HCT116 (cell line): Measurements from ENCODE around the gene TRIM39. TPM values are rescaled to one million over a fixed set of nuclear protein-coding genes. Genes with fewer than 3 reads are reported as not detected.

Experiments used
- ATAC-seq: fragments of 200-7000 bp; cut with Tn5 transposase; 2 replicates; pipeline ENCODE4 v1.9.1; 2020; ENCODE audit warnings: mild to moderate bottlenecking, moderate library complexity
- BruUV-seq: library from RNA; stranded (reverse); fragments of 400-500 nt; replicated peaks from 2 replicates; lab custom pipeline; 2021; lab: Mats Ljungman, UMichigan
- CTCF ChIA-PET: fragments of 300-600 bp; sonication (Branson Sonifier 250); formaldehyde crosslinking; loops from one replicate; lab custom pipeline; 2021; ENCODE audit warnings: antibody characterized with exemption; lab: Charles Lee
- POLR2A ChIA-PET: fragments of 300-600, 350-600 bp; sonication (Branson Sonifier 250); formaldehyde crosslinking; loops from one replicate; lab custom pipeline; 2021; ENCODE audit warnings: antibody characterized with exemption; lab: Charles Lee
- RAD21 ChIA-PET, 2 experiments: fragments of 300-600 bp; sonication (Branson Sonifier 250); formaldehyde crosslinking; loops; one replicate each; lab custom pipeline; 2023; ENCODE audit warnings: low total read pairs in 2 of 2; ENCODE audit not compliant: uncharacterized antibody in 2 of 2, unreplicated experiment in 2 of 2, low non-redundant PET in 1 of 2; lab: Charles Lee
- DNase-seq: peaks from one replicate; pipeline ENCODE4 v3.0.0-alpha.2; 2010; ENCODE audit warnings: low read depth, low spot score
- H2AFZ ChIP-seq: fragments of 200-600 bp; shearing (Covaris generic), sonication (generic); 2 replicates; pipeline ENCODE4 v1.6.1; 2017; ENCODE audit warnings: low read depth, mixed run types, mixed read lengths, antibody characterized with exemption, low read length; ENCODE audit not compliant: poor library complexity, severe bottlenecking
- H3K27ac ChIP-seq: 2 replicates; pipeline ENCODE4 v1.5.1; 2012; ENCODE audit warnings: low read depth, low read length
- H3K27me3 ChIP-seq: fragments of 200-600 bp; sonication (generic); 2 replicates; pipeline ENCODE4 v1.6.1; 2016; ENCODE audit warnings: mixed run types, low read length, mixed read lengths; ENCODE audit not compliant: insufficient read depth
- H3K36me3 ChIP-seq, 2 experiments: fragments of 200-500 bp in 1 of 2; fragments of 200-600 bp in 1 of 2; sonication (Bioruptor generic) in 1 of 2; sonication (generic) in 1 of 2; 2 replicates each; pipeline versions ENCODE4 v1.5.1 to v1.6.1; 2014 to 2016; ENCODE audit warnings: low read length in 2 of 2, inconsistent platforms in 1 of 2, mixed read lengths in 1 of 2, mixed run types in 1 of 2; ENCODE audit not compliant: insufficient read depth in 2 of 2, control insufficient read depth in 1 of 2
- H3K4me1 ChIP-seq, 2 experiments: fragments of 200-600 bp in 1 of 2; sonication (generic) in 1 of 2; 2 replicates each; pipeline versions ENCODE4 v1.5.1 to v1.6.1; 2012 to 2017; ENCODE audit warnings: low read length in 2 of 2, inconsistent platforms in 1 of 2, mild to moderate bottlenecking in 1 of 2, mixed read lengths in 1 of 2, mixed run types in 1 of 2, moderate library complexity in 1 of 2; ENCODE audit not compliant: insufficient read depth in 2 of 2, control insufficient read depth in 1 of 2
- H3K4me2 ChIP-seq: fragments of 200-600 bp; sonication (generic); 2 replicates; pipeline ENCODE4 v1.6.1; 2017; ENCODE audit warnings: mixed run types, low read length, mixed read lengths
- H3K4me3 ChIP-seq, 2 experiments: fragments of 200-600 bp in 1 of 2; sonication (generic) in 1 of 2; replicated peaks in 1 of 2; 2 replicates each; pipeline ENCODE4 v1.5.1; 2011 to 2016; ENCODE audit warnings: low read length in 2 of 2, control low read depth in 1 of 2, low read depth in 1 of 2, mild to moderate bottlenecking in 1 of 2, mixed read lengths in 1 of 2, mixed run types in 1 of 2
- H3K79me2 ChIP-seq: fragments of 200-600 bp; sonication (generic); 2 replicates; pipeline ENCODE4 v1.6.1; 2017; ENCODE audit warnings: mild to moderate bottlenecking, mixed run types, low read length, moderate library complexity, mixed read lengths; ENCODE audit not compliant: insufficient read depth
- H3K9ac ChIP-seq: fragments of 200-600 bp; sonication (generic); 2 replicates; pipeline ENCODE4 v1.6.1; 2016; ENCODE audit warnings: low read length, mixed read lengths
- H3K9me2 ChIP-seq: fragments of 200-600 bp; sonication (generic), shearing (Covaris generic); 2 replicates; pipeline ENCODE4 v1.6.1; 2017; ENCODE audit warnings: mixed run types, mild to moderate bottlenecking, moderate library complexity; ENCODE audit not compliant: insufficient read depth
- H3K9me3 ChIP-seq, 2 experiments: fragments of 200-500 bp in 1 of 2; fragments of 200-600 bp in 1 of 2; sonication (Bioruptor generic) in 1 of 2; sonication (generic) in 1 of 2; 2 replicates each; pipeline ENCODE4 v1.6.1; 2014 to 2017; ENCODE audit warnings: low read length in 2 of 2, mixed read lengths in 2 of 2, inconsistent platforms in 1 of 2, low read depth in 1 of 2, mild to moderate bottlenecking in 1 of 2, mixed run types in 1 of 2, moderate library complexity in 1 of 2; ENCODE audit not compliant: control insufficient read depth in 1 of 2, insufficient read depth in 1 of 2
- H4K20me1 ChIP-seq: fragments of 200-600 bp; sonication (generic), shearing (Covaris generic); 2 replicates; pipeline ENCODE4 v1.6.1; 2017; ENCODE audit warnings: mixed run types, mild to moderate bottlenecking, moderate library complexity; ENCODE audit not compliant: insufficient read depth
- ATF3 ChIP-seq: IDR thresholded peaks from 2 replicates; pipeline ENCODE4 v1.6.1; 2012
- CBX3 ChIP-seq: IDR thresholded peaks from 2 replicates; pipeline ENCODE4 v1.6.1; 2012; ENCODE audit warnings: low read depth
- CEBPB ChIP-seq: IDR thresholded peaks from 2 replicates; pipeline ENCODE4 v1.6.1; 2012; ENCODE audit warnings: low read depth
- CTCF ChIP-seq, 3 experiments: fragments of 200-600 bp in 1 of 3; sonication (generic) in 1 of 3; IDR thresholded peaks in 2 of 3; conservative IDR thresholded peaks in 1 of 3; 2 replicates each; pipeline ENCODE4 v1.5.1; 2012 to 2017; ENCODE audit warnings: low read depth in 2 of 3, low read length in 2 of 3, antibody characterized with exemption in 1 of 3, borderline replicate concordance in 1 of 3, control low read depth in 1 of 3, mild to moderate bottlenecking in 1 of 3, mixed read lengths in 1 of 3, mixed run types in 1 of 3, moderate library complexity in 1 of 3; ENCODE audit not compliant: insufficient read depth in 1 of 3
- ELF1 ChIP-seq: IDR thresholded peaks from 2 replicates; pipeline ENCODE4 v1.6.1; 2012; ENCODE audit warnings: low read depth, borderline replicate concordance
- EZH2 ChIP-seq: fragments of 200-600 bp; sonication (generic); IDR thresholded peaks from 2 replicates; pipeline ENCODE4 v1.6.1; 2017; ENCODE audit warnings: antibody characterized with exemption, mixed run types
- FOSL1 ChIP-seq: IDR thresholded peaks from 2 replicates; pipeline ENCODE4 v1.6.1; 2012; ENCODE audit warnings: low read depth
- POLR2A ChIP-seq: IDR thresholded peaks from 2 replicates; pipeline ENCODE4 v1.7.0; 2011; ENCODE audit warnings: borderline replicate concordance; ENCODE audit not compliant: insufficient read depth, insufficient read length; ENCODE audit errors: extremely low read depth
- POLR2AphosphoS5 ChIP-seq: IDR thresholded peaks from 2 replicates; pipeline ENCODE4 v1.6.1; 2011; ENCODE audit warnings: mild to moderate bottlenecking, low read depth, low read length, moderate library complexity
- RAD21 ChIP-seq: IDR thresholded peaks from 2 replicates; pipeline ENCODE4 v1.6.1; 2012; ENCODE audit warnings: low read depth, mild to moderate bottlenecking
- REST ChIP-seq: IDR thresholded peaks from 2 replicates; pipeline ENCODE4 v1.6.1; 2012; ENCODE audit warnings: low read depth
- SP1 ChIP-seq: IDR thresholded peaks from 2 replicates; pipeline ENCODE4 v1.6.1; 2012; ENCODE audit warnings: low read depth
- TCF7L2 ChIP-seq: IDR thresholded peaks from 2 replicates; pipeline ENCODE4 v1.7.0; 2011; ENCODE audit warnings: borderline replicate concordance, inconsistent platforms; ENCODE audit not compliant: insufficient read depth, insufficient read length; ENCODE audit errors: extremely low read depth
- YY1 ChIP-seq: IDR thresholded peaks from 2 replicates; pipeline ENCODE4 v1.6.1; 2011; ENCODE audit warnings: low read length, low read depth, moderate library complexity, mild to moderate bottlenecking; ENCODE audit not compliant: insufficient replicate concordance; ENCODE audit errors: extremely low read depth
- ZFX ChIP-seq: fragments of 450-650 bp; IDR thresholded peaks from 2 replicates; pipeline ENCODE4 v1.6.1; 2017
- ZNF274 ChIP-seq: fragments of 200-500 bp; sonication (Bioruptor generic); IDR thresholded peaks from 2 replicates; pipeline ENCODE4 v1.6.1; 2014; ENCODE audit warnings: mild to moderate bottlenecking, low read depth, low read length, inconsistent platforms
- intact Hi-C: fragments of 100-400 bp; cut with micrococcal nuclease; formaldehyde crosslinking; loops from 2 replicates; pipeline ENCODE4 v1.10.0; 2022
- total RNA-seq: library from RNA; stranded (reverse); gene quantifications from one replicate; pipeline ENCODE4 v1.2.1, GENCODE V29; 2021; ENCODE audit not compliant: unreplicated experiment

The TRIM39 gene
- total RNA-seq, 1 experiment from 2014 or later, result 11.2 TPM

GRCh38 chr6:30380464-30380863, 53.7 kb downstream of the TRIM39 start:
- TF ChIP-seq CEBPB (no peak), EZH2 (no peak), ELF1 (no peak), ATF3 (no peak), FOSL1 (no peak), CBX3 (no peak), ZNF274 (no peak), YY1 (no peak), ZFX (no peak), TCF7L2 (no peak)
- intact Hi-C loops, result no loop called here
- no peak for ATAC-seq

GRCh38 chr6:30386166-30386565, 59.4 kb downstream of the TRIM39 start:
- no peak overlapping the region for H3K27ac ChIP-seq
- H3K9me3 ChIP-seq, result no peaks in the 10 kb centered on the region
- H3K4me1 ChIP-seq, result no peaks in the 10 kb centered on the region
- BruUV-seq, result no TSS peak
- no peak overlapping the region for H2AFZ ChIP-seq
- no peaks in the 10 kb centered on the region for H3K79me2 ChIP-seq
- ATAC-seq (no peak), DNase-seq (no peak)
- peaks cover 66% of the 10 kb centered on the region for H3K27me3 ChIP-seq
- H3K4me3 ChIP-seq, result no peak overlapping the region
- 0 out of 2 replicates have a peak, but pooled peaks cover 3% of the 10 kb centered on the region for H3K9me2 ChIP-seq
- H4K20me1 ChIP-seq, result no peaks in the 10 kb centered on the region
- no peaks in the 10 kb centered on the region for H3K36me3 ChIP-seq
- ChIA-PET POLR2A (no interaction called here), CTCF (no interaction called here), RAD21 (no interaction called here)
- intact Hi-C loops, result no loop called here
- H3K4me2 ChIP-seq, result no peak overlapping the region
- H3K9ac ChIP-seq, result no peak overlapping the region
- no peak for TF ChIP-seq EZH2
- no peak for TF ChIP-seq SP1
- no peak for TF ChIP-seq REST
- TF ChIP-seq POLR2AphosphoS5, result no peak
- no peak for TF ChIP-seq TCF7L2
- TF ChIP-seq ELF1, result no peak
- TF ChIP-seq RAD21, result no peak
- no peak for TF ChIP-seq CBX3
- TF ChIP-seq CTCF (IDR thresholded peaks at IDR 0.05 in 2 of 3, conservative IDR thresholded peaks at IDR 0.05 in 1 of 3; ENCODE audit: borderline replicate concordance in 1 of 3, insufficient read depth in 1 of 3, low read depth in 2 of 3, low read length in 2 of 3), result no peak
- no peak for TF ChIP-seq CEBPB
- no peak for TF ChIP-seq POLR2A
- TF ChIP-seq ZNF274, result no peak

More at GRCh38 chr6:30380464-30380863, 53.7 kb downstream of the TRIM39 start:
- ChIA-PET RAD21 (no interaction called here), POLR2A (no interaction called here), CTCF (no interaction called here)
- H3K79me2 ChIP-seq, result no peaks in the 10 kb centered on the region
- H3K4me1 ChIP-seq, result no peaks in the 10 kb centered on the region
- H3K4me2 ChIP-seq, result no peak overlapping the region
- no TSS peak for BruUV-seq
- no peak overlapping the region for H3K27ac ChIP-seq
- no peak for DNase-seq
- no peak overlapping the region for H3K9ac ChIP-seq
- H3K9me2 ChIP-seq, result no peaks in the 10 kb centered on the region; the same call in 1 of the 2 replicates
- peaks cover 30% of the 10 kb centered on the region for H3K27me3 ChIP-seq
- H3K4me3 ChIP-seq, result no peak overlapping the region
- no peaks in the 10 kb centered on the region for H3K36me3 ChIP-seq
- no peaks in the 10 kb centered on the region for H4K20me1 ChIP-seq
- H2AFZ ChIP-seq, result no peak overlapping the region
- no peaks in the 10 kb centered on the region for H3K9me3 ChIP-seq
